SK-N-SH (cell line): ENCODE data around the gene KMT2B. TPM values are rescaled to one million over a fixed set of nuclear protein-coding genes. Genes with fewer than 3 reads are reported as not detected.
A peak's percentile ranks its signal among the peaks of the same experiment; 100 is the strongest.

Experiments
- CTCF ChIA-PET: fragments of 300-600, 350-600 bp; formaldehyde crosslinking; extraction: SDS; loops from one replicate; lab custom pipeline; 2021; lab: Yijun Ruan, JAX
- POLR2A ChIA-PET: fragments of 350-600 bp; sonication (Branson Sonifier 250); formaldehyde crosslinking; extraction: SDS; loops from one replicate; lab custom pipeline; 2020; ENCODE audit warnings: antibody characterized with exemption, inconsistent platforms; lab: Yijun Ruan, JAX
- DNase-seq: peaks from one replicate; pipeline ENCODE4 v3.0.0; 2012
- H2AFZ ChIP-seq: fragments of 200-600 bp; sonication (generic); 2 replicates; pipeline ENCODE4 v1.8.1; 2016; ENCODE audit warnings: antibody characterized with exemption, mild to moderate bottlenecking, low read depth
- H3F3A ChIP-seq: fragments of 200-600 bp; sonication (generic); replicated peaks from 2 replicates; pipeline ENCODE3; 2016; ENCODE audit warnings: antibody characterized with exemption, mild to moderate bottlenecking; ENCODE audit not compliant: insufficient read depth
- H3K27ac ChIP-seq, 2 experiments: fragments of 200-500 bp in 1 of 2; fragments of 200-600 bp in 1 of 2; sonication (Bioruptor generic) in 1 of 2; sonication (generic), shearing (Covaris generic) in 1 of 2; 2 replicates each; pipeline versions ENCODE4 v1.5.1 to v1.6.1; 2014 to 2016; ENCODE audit warnings: low read depth in 2 of 2, inconsistent platforms in 1 of 2, low read length in 1 of 2, mild to moderate bottlenecking in 1 of 2, mixed read lengths in 1 of 2
- H3K27me3 ChIP-seq: fragments of 200-600 bp; sonication (generic), shearing (Covaris generic); 2 replicates; pipeline ENCODE4 v1.6.1; 2016; ENCODE audit warnings: mixed run types; ENCODE audit not compliant: insufficient read depth
- H3K36me3 ChIP-seq, 2 experiments: fragments of 200-500 bp in 1 of 2; fragments of 200-600 bp in 1 of 2; sonication (Bioruptor generic) in 1 of 2; sonication (generic) in 1 of 2; replicated peaks in 1 of 2; 2 replicates each; pipeline versions ENCODE3 to v1.5.1; 2014 to 2016; ENCODE audit warnings: low read length in 1 of 2, mild to moderate bottlenecking in 1 of 2; ENCODE audit not compliant: insufficient read depth in 2 of 2, control insufficient read depth in 1 of 2
- H3K4me1 ChIP-seq, 2 experiments: fragments of 200-500 bp in 1 of 2; fragments of 200-600 bp in 1 of 2; sonication (Bioruptor generic) in 1 of 2; sonication (generic), shearing (Covaris generic) in 1 of 2; 2 replicates each; pipeline versions ENCODE4 v1.5.1 to v1.6.1; 2014 to 2016; ENCODE audit warnings: low read depth in 1 of 2, low read length in 1 of 2, mixed run types in 1 of 2; ENCODE audit not compliant: insufficient read depth in 2 of 2, control insufficient read depth in 1 of 2
- H3K4me2 ChIP-seq: fragments of 200-600 bp; sonication (generic), shearing (Covaris generic); 2 replicates; pipeline ENCODE4 v1.6.1; 2017; ENCODE audit warnings: mixed run types
- H3K4me3 ChIP-seq, 2 experiments: fragments of 200-500 bp in 1 of 2; fragments of 200-600 bp in 1 of 2; sonication (Bioruptor generic) in 1 of 2; sonication (generic), shearing (Covaris generic) in 1 of 2; 2 replicates each; pipeline versions ENCODE4 v1.5.1 to v1.8.1; 2014 to 2016; ENCODE audit warnings: low read depth in 2 of 2, inconsistent platforms in 1 of 2, low read length in 1 of 2, mild to moderate bottlenecking in 1 of 2, mixed read lengths in 1 of 2, moderate library complexity in 1 of 2
- H3K79me2 ChIP-seq: fragments of 200-600 bp; sonication (generic); 2 replicates; pipeline ENCODE4 v1.8.1; 2017; ENCODE audit warnings: mild to moderate bottlenecking; ENCODE audit not compliant: insufficient read depth
- H3K9ac ChIP-seq: fragments of 200-600 bp; sonication (generic); 2 replicates; pipeline ENCODE4 v1.6.1; 2017; ENCODE audit warnings: mixed run types
- H3K9me2 ChIP-seq: fragments of 200-600 bp; sonication (generic); 2 replicates; pipeline ENCODE4 v1.6.1; 2017; ENCODE audit warnings: mixed run types
- H3K9me3 ChIP-seq: fragments of 200-600 bp; sonication (generic); 2 replicates; pipeline ENCODE4 v1.6.1; 2017; ENCODE audit warnings: mixed run types, mild to moderate bottlenecking, moderate library complexity
- H4K20me1 ChIP-seq: fragments of 200-600 bp; sonication (generic); 2 replicates; pipeline ENCODE4 v1.6.1; 2017; ENCODE audit warnings: mild to moderate bottlenecking, mixed run types; ENCODE audit not compliant: insufficient read depth
- CHD2 ChIP-seq: fragments of 150-350 bp; IDR thresholded peaks from 2 replicates; pipeline ENCODE4 v1.6.1; 2018; ENCODE audit warnings: low read length; ENCODE audit not compliant: partially characterized antibody
- CTCF ChIP-seq: fragments of 200-600 bp; sonication (generic); IDR thresholded peaks from 2 replicates; pipeline ENCODE4 v1.6.1; 2017; ENCODE audit warnings: antibody characterized with exemption, mild to moderate bottlenecking, moderate library complexity
- ELF1 ChIP-seq: IDR thresholded peaks from 2 replicates; pipeline ENCODE4 v1.4.0; 2012
- EZH2phosphoT487 ChIP-seq: fragments of 200-600 bp; sonication (generic); IDR thresholded peaks from 2 replicates; pipeline ENCODE4 v1.6.1; 2017; ENCODE audit warnings: low read depth, mixed run types, mild to moderate bottlenecking, antibody characterized with exemption, moderate library complexity, borderline replicate concordance
- FOSL2 ChIP-seq: IDR thresholded peaks from 2 replicates; pipeline ENCODE4 v1.4.0; 2012; ENCODE audit warnings: low read depth, mild to moderate bottlenecking, moderate library complexity, borderline replicate concordance
- FOXJ3 ChIP-seq: sonication (generic); formaldehyde crosslinking; IDR thresholded peaks from 2 replicates; pipeline ENCODE4 v1.5.1; 2020; ENCODE audit warnings: mild to moderate bottlenecking, missing genetic modification reagents
- GATA2 ChIP-seq: sonication (generic); formaldehyde crosslinking; IDR thresholded peaks from 2 replicates; pipeline ENCODE4 v1.5.0; 2020; ENCODE audit warnings: mild to moderate bottlenecking, missing genetic modification reagents
- MAX ChIP-seq: IDR thresholded peaks from 2 replicates; pipeline ENCODE4 v1.4.0; 2012; ENCODE audit warnings: low read depth
- MEF2A ChIP-seq: IDR thresholded peaks from 2 replicates; pipeline ENCODE4 v1.4.0; 2012; ENCODE audit warnings: low read depth, borderline replicate concordance
- MXI1 ChIP-seq: IDR thresholded peaks from 2 replicates; pipeline ENCODE4 v1.6.1; 2012; ENCODE audit warnings: mild to moderate bottlenecking, low read depth, low read length, improper control_type of control experiment
- NRF1 ChIP-seq: IDR thresholded peaks from 2 replicates; pipeline ENCODE4 v1.6.1; 2012; ENCODE audit warnings: low read depth, mild to moderate bottlenecking, low read length
- POLR2AphosphoS5 ChIP-seq: IDR thresholded peaks from 2 replicates; pipeline ENCODE4 v1.6.1; 2012; ENCODE audit warnings: low read depth, low read length
- RAD21 ChIP-seq: IDR thresholded peaks from 2 replicates; pipeline ENCODE4 v1.6.1; 2012; ENCODE audit warnings: mild to moderate bottlenecking, low read length
- REST ChIP-seq: IDR thresholded peaks from 2 replicates; pipeline ENCODE4 v1.6.1; 2012; ENCODE audit warnings: mild to moderate bottlenecking, low read depth, low read length, moderate library complexity
- RFX5 ChIP-seq: IDR thresholded peaks from 2 replicates; pipeline ENCODE4 v1.6.1; 2012; ENCODE audit warnings: mild to moderate bottlenecking, improper control_type of control experiment, low read length
- SIN3A ChIP-seq: IDR thresholded peaks from 2 replicates; pipeline ENCODE4 v1.6.1; 2012; ENCODE audit warnings: low read depth, mild to moderate bottlenecking, low read length, moderate library complexity, borderline replicate concordance
- SMC3 ChIP-seq: IDR thresholded peaks from 2 replicates; pipeline ENCODE4 v1.6.1; 2012; ENCODE audit warnings: low read depth, low read length, improper control_type of control experiment
- TCF12 ChIP-seq: IDR thresholded peaks from 2 replicates; pipeline ENCODE4 v1.4.0; 2012
- TEAD4 ChIP-seq: IDR thresholded peaks from 2 replicates; pipeline ENCODE4 v1.4.0; 2012; ENCODE audit warnings: mild to moderate bottlenecking, borderline replicate concordance; ENCODE audit not compliant: insufficient read depth
- USF1 ChIP-seq: IDR thresholded peaks from 2 replicates; pipeline ENCODE4 v1.4.0; 2012; ENCODE audit warnings: low read depth, borderline replicate concordance
- USF2 ChIP-seq: fragments of 150-350 bp; IDR thresholded peaks from 2 replicates; pipeline ENCODE4 v1.6.1; 2017; ENCODE audit warnings: antibody characterized with exemption, low read length, low read depth, borderline replicate concordance
- YY1 ChIP-seq: IDR thresholded peaks from 2 replicates; pipeline ENCODE4 v1.4.0; 2012; ENCODE audit warnings: low read depth, mild to moderate bottlenecking
- WGBS: methylation state at CpG from one replicate; pipeline ENCODE4 v1.1.6; 2017; ENCODE audit warnings: low lambda C conversion rate; 5-methylcytosine and 5-hydroxymethylcytosine counted together
- polyA plus RNA-seq, 3 experiments: library from polyadenylated mRNA; depleted of rRNA; stranded (reverse); fragments of >200 nt; gene quantifications; 2 replicates each; pipeline ENCODE4 v1.2.3, GENCODE V29; 2012

Gene KMT2B
- polyA plus RNA-seq, 1 of the 3 experiments (the other 2 are of a cell fraction) = 29.2 TPM

GRCh38 chr19:35744430-35745327 is 26.9 kb downstream of the KMT2B start:
- TF ChIP-seq REST (no peak), SIN3A (peak; percentile 54; the same call in 1 of the 2 replicates), USF1 (no peak), TCF12 (no peak), RAD21 (no peak), FOXJ3 (CRISPR knock-in tag) (no peak), EZH2phosphoT487 (no peak), POLR2AphosphoS5 (peak; percentile 53; the same call in 1 of the 2 replicates), CHD2 (no peak), MAX (peak; percentile 87), MEF2A (no peak), MXI1 (peak; percentile 83), YY1 (no peak), GATA2 (no peak), FOSL2 (no peak), SMC3 (peak; percentile 29; the same call in 1 of the 2 replicates), USF2 (no peak), NRF1 (no peak), TEAD4 (no peak), ELF1 (peak; percentile 65), RFX5 (peak; percentile 47; the same call in 1 of the 2 replicates), CTCF (peak; percentile 52)
- H2AFZ ChIP-seq = peak overlapping the region; percentile 72
- 4% methylated on average over 37 of the region's 41 CpGs for WGBS
- peak overlapping the region; percentile 90 for H3K9ac ChIP-seq
- H3K27me3 ChIP-seq = no peaks in the 10 kb centered on the region
- H4K20me1 ChIP-seq = no peaks in the 10 kb centered on the region
- peaks cover 3 to 12% of the 10 kb centered on the region in 2 experiments for H3K36me3 ChIP-seq
- peaks cover 10 to 26% of the 10 kb centered on the region in 2 experiments; a peak in 3 of 4 replicates for H3K4me1 ChIP-seq
- H3F3A ChIP-seq = peaks cover 22% of the 10 kb centered on the region
- no peaks in the 10 kb centered on the region for H3K9me2 ChIP-seq
- H3K4me3 ChIP-seq = peak overlapping the region; percentile 83 to 95
- H3K9me3 ChIP-seq = no peaks in the 10 kb centered on the region
- peak overlapping the region; percentile 97 to 98 for H3K27ac ChIP-seq
- DNase-seq = peak; percentile 86
- CTCF ChIA-PET = interaction anchor here (0.7 to 2.4 kb wide), 7 partner anchors 9 to 75 kb away, joined by 3 to 11 read pairs (median 4); partner anchors contain the start of gene HSPB6
- POLR2A ChIA-PET = interaction anchor here (1.0 to 1.2 kb wide), 3 partner anchors 12 to 20 kb away, joined by 3 to 5 read pairs (median 3); partner anchors contain the start of genes HSPB6 and PROSER3
- peak overlapping the region; percentile 77 for H3K4me2 ChIP-seq
- H3K79me2 ChIP-seq = peaks cover 35% of the 10 kb centered on the region
